DOHH2 (cell line): ENCODE measurements around the gene ADAD2.

Experiments used
- EZH2phosphoT487 ChIP-seq: fragments of 200-600 bp; sonication (generic); IDR thresholded peaks from 2 replicates; pipeline ENCODE4 v1.6.1; 2017; ENCODE audit warnings: borderline replicate concordance, mild to moderate bottlenecking, antibody characterized with exemption, low read length, moderate library complexity, mixed read lengths
- TF ChIP-seq, protein P1 (sequence below): fragments of 200-600 bp; sonication (generic); IDR thresholded peaks from one replicate; pipeline ENCODE4 v1.5.1; 2014; ENCODE audit warnings: antibody characterized with exemption, mild to moderate bottlenecking, low read depth, low read length; ENCODE audit not compliant: poor library complexity, severe bottlenecking

DNA sequence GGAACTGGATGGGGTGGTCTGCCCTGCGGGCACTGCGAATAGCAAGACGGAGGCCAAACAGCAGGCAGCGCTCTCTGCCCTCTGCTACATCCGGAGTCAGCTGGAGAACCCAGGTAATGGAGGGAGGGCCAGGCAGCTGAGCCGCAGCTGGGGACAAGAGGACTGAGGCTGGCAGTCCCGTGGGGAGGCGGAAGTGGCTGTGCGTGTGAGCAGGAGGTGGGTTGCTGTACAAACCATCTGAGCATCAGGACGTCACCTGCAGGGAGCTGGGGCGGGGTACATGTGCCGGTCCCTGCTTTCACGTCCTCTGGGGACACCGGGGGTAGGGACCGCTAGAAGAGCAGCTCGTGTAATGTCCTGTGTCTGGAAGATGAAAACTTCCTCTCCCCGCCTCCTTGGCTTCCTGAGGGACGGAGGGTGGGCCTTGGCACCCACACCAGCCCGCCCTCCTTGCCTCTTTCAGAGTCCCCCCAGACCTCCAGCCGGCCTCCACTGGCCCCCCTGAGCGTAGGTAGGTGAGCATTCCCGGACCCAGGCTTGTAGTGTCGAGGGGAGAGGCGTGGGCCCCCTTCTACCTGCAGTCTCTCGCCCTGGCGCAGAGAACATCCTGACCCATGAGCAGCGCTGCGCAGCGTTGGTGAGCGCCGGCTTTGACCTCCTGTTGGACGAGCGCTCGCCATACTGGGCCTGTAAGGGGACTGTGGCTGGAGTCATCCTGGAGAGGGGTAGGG, 3.7 kb downstream of the ADAD2 start:
- TF ChIP-seq, protein P1, sequence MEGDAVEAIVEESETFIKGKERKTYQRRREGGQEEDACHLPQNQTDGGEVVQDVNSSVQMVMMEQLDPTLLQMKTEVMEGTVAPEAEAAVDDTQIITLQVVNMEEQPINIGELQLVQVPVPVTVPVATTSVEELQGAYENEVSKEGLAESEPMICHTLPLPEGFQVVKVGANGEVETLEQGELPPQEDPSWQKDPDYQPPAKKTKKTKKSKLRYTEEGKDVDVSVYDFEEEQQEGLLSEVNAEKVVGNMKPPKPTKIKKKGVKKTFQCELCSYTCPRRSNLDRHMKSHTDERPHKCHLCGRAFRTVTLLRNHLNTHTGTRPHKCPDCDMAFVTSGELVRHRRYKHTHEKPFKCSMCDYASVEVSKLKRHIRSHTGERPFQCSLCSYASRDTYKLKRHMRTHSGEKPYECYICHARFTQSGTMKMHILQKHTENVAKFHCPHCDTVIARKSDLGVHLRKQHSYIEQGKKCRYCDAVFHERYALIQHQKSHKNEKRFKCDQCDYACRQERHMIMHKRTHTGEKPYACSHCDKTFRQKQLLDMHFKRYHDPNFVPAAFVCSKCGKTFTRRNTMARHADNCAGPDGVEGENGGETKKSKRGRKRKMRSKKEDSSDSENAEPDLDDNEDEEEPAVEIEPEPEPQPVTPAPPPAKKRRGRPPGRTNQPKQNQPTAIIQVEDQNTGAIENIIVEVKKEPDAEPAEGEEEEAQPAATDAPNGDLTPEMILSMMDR, result peak; percentile 34
- no peak for TF ChIP-seq EZH2phosphoT487
